Dedifferentiated amniotic fluid mesenchymal stem cell (primary cell): ENCODE data around the gene AK4.

ENCODE experiments used
- DNase-seq: peaks from one replicate; pipeline ENCODE4 v3.0.0-alpha.2; 2016; ENCODE audit errors: extremely low spot score

AK4 gene

GRCh38 chr1:65278376-65279069 is 130.5 kb downstream of the AK4 start:
- DNase-seq: no peak

GRCh38 chr1:65279070-65279779 is 131.2 kb downstream of the AK4 start:
- DNase-seq: no peak
